Measurements from ENCODE around the gene CCDC106. TPM values are rescaled to one million over a fixed set of nuclear protein-coding genes. Genes with fewer than 3 reads are reported as not detected.

CCDC106 gene
- total RNA-seq, 1 donor from 2014 or later, result 8.0 TPM

- intact Hi-C loops (cut with micrococcal nuclease), result loop anchor here (1.0 to 2.0 kb wide), 2 partner anchors 7 to 39 kb away; partner anchors contain the start of genes EPN1 and ZNF581
Measured at GRCh38 chr19:55635856-55636440, 12.1 kb upstream of the CCDC106 start.

GRCh38 chr19:55636723-55637122 lies 11.3 kb upstream of the CCDC106 start:
- no peaks in the 10 kb centered on the region for H3K27me3 Mint-ChIP-seq
- H3K4me3 Mint-ChIP-seq, result peak overlapping the region; percentile 100

More at GRCh38 chr19:55635856-55636440, 12.1 kb upstream of the CCDC106 start:
- H3K4me1 Mint-ChIP-seq, result peaks cover 52% of the 10 kb centered on the region
- H3K27ac Mint-ChIP-seq, result peak overlapping the region; percentile 100
- peaks cover 3% of the 10 kb centered on the region for H3K9me3 Mint-ChIP-seq
- H3K36me3 Mint-ChIP-seq (ENCODE audit: low read depth), result peaks cover 35% of the 10 kb centered on the region
- H3K27me3 Mint-ChIP-seq, result peaks cover 3% of the 10 kb centered on the region
- peak overlapping the region; percentile 100 for H3K4me3 Mint-ChIP-seq
- DNase-seq, result no peak

GRCh38 chr19:55637534-55637933 lies 10.5 kb upstream of the CCDC106 start:
- Mint-ChIP-seq H3K4me3 (peak overlapping the region; percentile 36), H3K27me3 (no peaks in the 10 kb centered on the region), H3K27ac (peak overlapping the region; percentile 2), H3K36me3 (ENCODE audit: low read depth) (peaks cover 40% of the 10 kb centered on the region), H3K4me1 (peaks cover 43% of the 10 kb centered on the region), H3K9me3 (peaks cover 3% of the 10 kb centered on the region)
- DNase-seq, result no peak
- intact Hi-C loops (cut with micrococcal nuclease), result no loop called here

More at GRCh38 chr19:55636723-55637122, 11.3 kb upstream of the CCDC106 start:
- Mint-ChIP-seq H3K9me3 (peaks cover 3% of the 10 kb centered on the region), H3K36me3 (ENCODE audit: low read depth) (peaks cover 37% of the 10 kb centered on the region), H3K27ac (peak overlapping the region; percentile 100), H3K4me1 (peaks cover 48% of the 10 kb centered on the region)
- no peak for DNase-seq
- intact Hi-C loops (cut with micrococcal nuclease), result no loop called here

- Mint-ChIP-seq H3K27ac (peak overlapping the region; percentile 93), H3K9me3 (peaks cover 3% of the 10 kb centered on the region), H3K4me1 (peaks cover 50% of the 10 kb centered on the region), H3K4me3 (peak overlapping the region; percentile 61), H3K27me3 (no peaks in the 10 kb centered on the region), H3K36me3 (ENCODE audit: low read depth) (peaks cover 48% of the 10 kb centered on the region)
- peak; percentile 87 for DNase-seq
- intact Hi-C loops (cut with micrococcal nuclease), result no loop called here
Measured at GRCh38 chr19:55638864-55639359, 9.1 kb upstream of the CCDC106 start.

GRCh38 chr19:55640043-55640576 lies 7.9 kb upstream of the CCDC106 start:
- Mint-ChIP-seq H3K27ac (peak overlapping the region; percentile 93), H3K36me3 (ENCODE audit: low read depth) (peaks cover 50% of the 10 kb centered on the region)
- intact Hi-C loops (cut with micrococcal nuclease), result loop anchor here (5.0 kb wide), 1 partner anchor 523 kb away; the partner anchor contains the start of gene PPP1R12C

GRCh38 chr19:55640577-55641425 lies 7.2 kb upstream of the CCDC106 start, which contains the start of gene ZNF580:
Gene ZNF580, plus strand, starts transcription at chr19:55641002. Its CDS starts 1,507 bp downstream, at chr19:55642509.
- peaks cover 43% of the 10 kb centered on the region for H3K4me1 Mint-ChIP-seq
- H3K4me3 Mint-ChIP-seq, result peak within 1 kb of the TSS; percentile 90
- peaks cover 51% of the 10 kb centered on the region for H3K36me3 Mint-ChIP-seq (ENCODE audit: low read depth)
- peak; percentile 90 for DNase-seq
- H3K27me3 Mint-ChIP-seq, result no peaks in the 10 kb centered on the region
- intact Hi-C loops (cut with micrococcal nuclease), result loop anchor here (5.0 kb wide), 1 partner anchor 524 kb away; the partner anchor contains the start of gene PPP1R12C
- H3K9me3 Mint-ChIP-seq, result peaks cover 3% of the 10 kb centered on the region
- H3K27ac Mint-ChIP-seq, result peak within 1 kb of the TSS; percentile 93

More at GRCh38 chr19:55640043-55640576, 7.9 kb upstream of the CCDC106 start:
- no peaks in the 10 kb centered on the region for H3K27me3 Mint-ChIP-seq
- H3K9me3 Mint-ChIP-seq, result peaks cover 3% of the 10 kb centered on the region
- H3K4me1 Mint-ChIP-seq, result peaks cover 48% of the 10 kb centered on the region
- H3K4me3 Mint-ChIP-seq, result peak overlapping the region; percentile 90
- peak; percentile 90 for DNase-seq

GRCh38 chr19:55641426-55642152 lies 6.4 kb upstream of the CCDC106 start:
- peak; percentile 73 for DNase-seq
- peaks cover 3% of the 10 kb centered on the region for H3K9me3 Mint-ChIP-seq
- H3K27me3 Mint-ChIP-seq, result no peaks in the 10 kb centered on the region
- peak overlapping the region; percentile 92 for H3K27ac Mint-ChIP-seq
- intact Hi-C loops (cut with micrococcal nuclease), result loop anchor here (5.0 kb wide), 1 partner anchor 524 kb away; the partner anchor contains the start of gene PPP1R12C
- H3K36me3 Mint-ChIP-seq (ENCODE audit: low read depth), result peaks cover 50% of the 10 kb centered on the region
- H3K4me3 Mint-ChIP-seq, result peak overlapping the region; percentile 90
- H3K4me1 Mint-ChIP-seq, result peaks cover 35% of the 10 kb centered on the region

GRCh38 chr19:55642153-55643002 lies 5.6 kb upstream of the CCDC106 start:
- H3K4me1 Mint-ChIP-seq, result peaks cover 32% of the 10 kb centered on the region
- intact Hi-C loops (cut with micrococcal nuclease), result loop anchor here (1.0 to 5.0 kb wide), 5 partner anchors 7 to 525 kb away; partner anchors contain the start of genes EPN1, FIZ1 and PPP1R12C

GRCh38 chr19:55643003-55643886 lies 4.8 kb upstream of the CCDC106 start, which contains the start of gene ZNF581:
Gene ZNF581, plus strand, starts transcription at chr19:55643649. Its CDS starts 923 bp downstream, at chr19:55644572.
- Mint-ChIP-seq H3K9me3 (peaks cover 3% of the 10 kb centered on the region), H3K4me1 (peaks cover 29% of the 10 kb centered on the region), H3K36me3 (ENCODE audit: low read depth) (peaks cover 52% of the 10 kb centered on the region), H3K27ac (peak within 1 kb of the TSS; percentile 98), H3K4me3 (peak within 1 kb of the TSS; percentile 90), H3K27me3 (no peaks in the 10 kb centered on the region)
- intact Hi-C loops (cut with micrococcal nuclease), result loop anchor here (1.0 to 5.0 kb wide), 5 partner anchors 8 to 526 kb away; partner anchors contain the start of genes EPN1, FIZ1 and PPP1R12C
- peak; percentile 95 for DNase-seq

More at GRCh38 chr19:55642153-55643002, 5.6 kb upstream of the CCDC106 start:
- Mint-ChIP-seq H3K36me3 (ENCODE audit: low read depth) (peaks cover 56% of the 10 kb centered on the region), H3K4me3 (peak overlapping the region; percentile 90), H3K9me3 (peaks cover 3% of the 10 kb centered on the region), H3K27ac (peak overlapping the region; percentile 98), H3K27me3 (no peaks in the 10 kb centered on the region)
- peak; percentile 75 for DNase-seq

- intact Hi-C loops (cut with micrococcal nuclease), result loop anchor here (1.0 to 5.0 kb wide), 5 partner anchors 9 to 527 kb away; partner anchors contain the start of genes EPN1, FIZ1 and PPP1R12C
- H3K4me1 Mint-ChIP-seq, result peaks cover 30% of the 10 kb centered on the region
- DNase-seq, result no peak
- peak overlapping the region; percentile 90 for H3K4me3 Mint-ChIP-seq
- peak overlapping the region; percentile 97 for H3K27ac Mint-ChIP-seq
- peaks cover 3% of the 10 kb centered on the region for H3K9me3 Mint-ChIP-seq
- peaks cover 48% of the 10 kb centered on the region for H3K36me3 Mint-ChIP-seq (ENCODE audit: low read depth)
- no peaks in the 10 kb centered on the region for H3K27me3 Mint-ChIP-seq
Measured at GRCh38 chr19:55643887-55644176, 4.2 kb upstream of the CCDC106 start.

- peaks cover 27% of the 10 kb centered on the region for H3K4me1 Mint-ChIP-seq
- DNase-seq, result no peak
- no peaks in the 10 kb centered on the region for H3K9me3 Mint-ChIP-seq
- no peaks in the 10 kb centered on the region for H3K27me3 Mint-ChIP-seq
- H3K4me3 Mint-ChIP-seq, result peak overlapping the region; percentile 90
- H3K27ac Mint-ChIP-seq, result peak overlapping the region; percentile 97
- H3K36me3 Mint-ChIP-seq (ENCODE audit: low read depth), result peaks cover 45% of the 10 kb centered on the region
- intact Hi-C loops (cut with micrococcal nuclease), result loop anchor here (5.0 kb wide), 1 partner anchor 527 kb away; the partner anchor contains the start of gene PPP1R12C
Measured at GRCh38 chr19:55644191-55644833, 3.7 kb upstream of the CCDC106 start.

Measured in activated CD4-positive, alpha-beta T cell treated with anti-CD3 and anti-CD28 coated beads, Interleukin-2, amount 10 ng/mL, durations not matched to agents 24 days and 14 days (primary cell).